IMR-90 (cell line): ENCODE data around the gene ANKRD9. TPM values are rescaled to one million over a fixed set of nuclear protein-coding genes. Genes with fewer than 3 reads are reported as not detected.

Experiments used
- ATAC-seq: fragments of 200-7000 bp; cut with Tn5 transposase; 2 replicates; pipeline ENCODE4 v1.9.1; 2020; ENCODE audit warnings: low read depth, mild to moderate bottlenecking, moderate library complexity
- Bru-seq: library from RNA; stranded (reverse); fragments of 400-500 nt; gene quantifications from one replicate; lab custom pipeline; 2021; lab: Mats Ljungman, UMichigan
- BruChase-seq, 2 experiments: library from RNA; stranded (reverse); fragments of 400-500 nt; gene quantifications; one replicate each; lab custom pipeline; 2021; lab: Mats Ljungman, UMichigan
- BruUV-seq: library from RNA; stranded (reverse); fragments of 400-500 nt; replicated peaks from 2 replicates; lab custom pipeline; 2021; lab: Mats Ljungman, UMichigan
- CTCF ChIA-PET: fragments of 300-600 bp; formaldehyde crosslinking; extraction: SDS; loops from one replicate; lab custom pipeline; 2021; ENCODE audit warnings: antibody characterized with exemption; lab: Yijun Ruan, JAX
- POLR2A ChIA-PET: fragments of 300-600 bp; sonication (Branson Sonifier 250); formaldehyde crosslinking; loops from one replicate; lab custom pipeline; 2022; ENCODE audit warnings: antibody characterized with exemption; ENCODE audit not compliant: unreplicated experiment; lab: Charles Lee
- DNase-seq: peaks from one replicate; pipeline ENCODE4 v3.0.0; 2013
- H2AFZ ChIP-seq: replicated peaks from 2 replicates; pipeline ENCODE3; 2013; ENCODE audit warnings: low read length, mild to moderate bottlenecking; ENCODE audit not compliant: poor library complexity
- H2AK5ac ChIP-seq: 2 replicates; pipeline ENCODE4 v1.6.1; 2013; ENCODE audit warnings: low read depth, low read length, inconsistent platforms
- H2AK9ac ChIP-seq: replicated peaks from 2 replicates; pipeline ENCODE3; 2013; ENCODE audit warnings: mild to moderate bottlenecking, low read depth, low read length, moderate library complexity; ENCODE audit not compliant: poor library complexity
- H2BK120ac ChIP-seq: 2 replicates; pipeline ENCODE4 v1.6.1; 2013; ENCODE audit warnings: low read depth, low read length, inconsistent platforms
- H2BK15ac ChIP-seq: 3 replicates; pipeline ENCODE4 v1.6.1; 2013; ENCODE audit warnings: low read depth, low read length, inconsistent platforms
- H2BK20ac ChIP-seq: 2 replicates; pipeline ENCODE4 v1.6.1; 2013; ENCODE audit warnings: low read depth, mild to moderate bottlenecking, inconsistent platforms, low read length, moderate library complexity
- H2BK5ac ChIP-seq: 2 replicates; pipeline ENCODE4 v1.6.1; 2013; ENCODE audit warnings: mild to moderate bottlenecking, low read depth, low read length, inconsistent platforms; ENCODE audit not compliant: poor library complexity, severe bottlenecking
- H3K14ac ChIP-seq: replicated peaks from 2 replicates; pipeline ENCODE4 v1.6.1; 2013; ENCODE audit warnings: low read depth, low read length, inconsistent platforms
- H3K18ac ChIP-seq: 2 replicates; pipeline ENCODE4 v1.6.1; 2013; ENCODE audit warnings: low read depth, low read length, control low read depth
- H3K23ac ChIP-seq: 2 replicates; pipeline ENCODE4 v1.6.1; 2013; ENCODE audit warnings: low read depth, low read length, inconsistent platforms
- H3K27ac ChIP-seq: 2 replicates; pipeline ENCODE4 v1.5.1; 2013; ENCODE audit warnings: mild to moderate bottlenecking, control low read depth, low read length; ENCODE audit not compliant: insufficient read depth
- H3K27me3 ChIP-seq: 2 replicates; pipeline ENCODE4 v1.6.1; 2013; ENCODE audit warnings: low read length; ENCODE audit not compliant: control insufficient read depth, insufficient read depth
- H3K36me3 ChIP-seq: 2 replicates; pipeline ENCODE4 v1.6.1; 2013; ENCODE audit warnings: low read length, mixed read lengths; ENCODE audit not compliant: control insufficient read depth, insufficient read depth
- H3K4ac ChIP-seq: 2 replicates; pipeline ENCODE4 v1.6.1; 2013; ENCODE audit warnings: low read depth, low read length, inconsistent platforms
- H3K4me1 ChIP-seq: 2 replicates; pipeline ENCODE4 v1.6.1; 2013; ENCODE audit warnings: low read length, mixed read lengths; ENCODE audit not compliant: control insufficient read depth, insufficient read depth
- H3K4me2 ChIP-seq: 2 replicates; pipeline ENCODE4 v1.6.1; 2013; ENCODE audit warnings: low read depth, mild to moderate bottlenecking, control low read depth, low read length, moderate library complexity
- H3K4me3 ChIP-seq: 2 replicates; pipeline ENCODE4 v1.5.1; 2013; ENCODE audit warnings: low read depth, mild to moderate bottlenecking, control low read depth, low read length, moderate library complexity; ENCODE audit not compliant: insufficient read depth
- H3K56ac ChIP-seq: 2 replicates; pipeline ENCODE4 v1.6.1; 2013; ENCODE audit warnings: low read length, inconsistent platforms; ENCODE audit not compliant: insufficient read depth; ENCODE audit errors: extremely low read depth
- H3K79me1 ChIP-seq, 2 experiments: 2 replicates each; pipeline ENCODE4 v1.6.1; 2013; ENCODE audit warnings: low read length in 2 of 2, inconsistent platforms in 1 of 2, low read depth in 1 of 2
- H3K9ac ChIP-seq: 2 replicates; pipeline ENCODE4 v1.6.1; 2013; ENCODE audit warnings: low read depth, low read length, control low read depth
- H3K9me1 ChIP-seq: 2 replicates; pipeline ENCODE4 v1.6.1; 2013; ENCODE audit warnings: low read length, inconsistent platforms; ENCODE audit not compliant: insufficient read depth
- H3K9me3 ChIP-seq: 2 replicates; pipeline ENCODE4 v1.6.1; 2013; ENCODE audit warnings: low read length; ENCODE audit not compliant: control insufficient read depth, insufficient read depth
- H4K20me1 ChIP-seq: 2 replicates; pipeline ENCODE4 v1.6.1; 2013; ENCODE audit warnings: low read length, inconsistent platforms; ENCODE audit not compliant: insufficient read depth
- H4K5ac ChIP-seq: 2 replicates; pipeline ENCODE4 v1.6.1; 2013; ENCODE audit warnings: mild to moderate bottlenecking, low read depth, low read length, control low read depth
- H4K8ac ChIP-seq, 2 experiments: 2 replicates each; pipeline ENCODE4 v1.6.1; 2013; ENCODE audit warnings: low read depth in 2 of 2, low read length in 2 of 2, control low read depth in 1 of 2, inconsistent platforms in 1 of 2
- H4K91ac ChIP-seq: 2 replicates; pipeline ENCODE4 v1.6.1; 2013; ENCODE audit warnings: low read depth, low read length, inconsistent platforms; ENCODE audit not compliant: insufficient read depth
- CEBPB ChIP-seq: IDR thresholded peaks from 2 replicates; pipeline ENCODE4 v1.6.1; 2012; ENCODE audit warnings: low read depth, low read length, improper control_type of control experiment
- MAZ ChIP-seq: IDR thresholded peaks from 2 replicates; pipeline ENCODE4 v1.6.1; 2012; ENCODE audit warnings: low read depth, mild to moderate bottlenecking, low read length, improper control_type of control experiment, moderate library complexity, borderline replicate concordance
- MXI1 ChIP-seq: IDR thresholded peaks from 2 replicates; pipeline ENCODE4 v1.6.1; 2012; ENCODE audit warnings: low read depth, mild to moderate bottlenecking, low read length, moderate library complexity, borderline replicate concordance
- POLR2A ChIP-seq: IDR thresholded peaks from 2 replicates; pipeline ENCODE4 v1.6.1; 2012; ENCODE audit warnings: mild to moderate bottlenecking, low read depth, low read length
- RFX5 ChIP-seq: IDR thresholded peaks from 2 replicates; pipeline ENCODE4 v1.8.0; 2012; ENCODE audit warnings: low read depth, mild to moderate bottlenecking, low read length, moderate library complexity
- WGBS, 2 experiments: methylation state at CpG; one replicate each; pipeline versions ENCODE4 v1.1.5 to v1.1.7; 2013; ENCODE audit warnings: missing lambda C conversion rate in 2 of 2; ENCODE audit not compliant: insufficient read length in 1 of 2; ENCODE audit errors: extremely low coverage in 2 of 2; 5-methylcytosine and 5-hydroxymethylcytosine counted together
- dilution Hi-C: fragments of 300-500 bp; cut with HindIII; formaldehyde crosslinking; loops from one replicate; pipeline ENCODE4 v1.14.3; 2018; ENCODE audit warnings: low sequenced_read_pairs; ENCODE audit not compliant: unreplicated experiment
- in situ Hi-C: fragments of 300-500 bp; cut with MboI; formaldehyde crosslinking; loops from 3 replicates; pipeline ENCODE4 v1.14.3; 2019; ENCODE audit warnings: low sequenced_read_pairs, inconsistent platforms, mixed read lengths
- intact Hi-C: fragments of 100-400 bp; cut with micrococcal nuclease; formaldehyde crosslinking; loops from 2 replicates; pipeline ENCODE4 v1.10.0; 2022
- long read RNA-seq: library from polyadenylated mRNA; unstranded; transcript quantifications from one replicate; pipeline ENCODE4 v2.0.0, GENCODE V29; 2021; ENCODE audit not compliant: unreplicated experiment
- polyA plus RNA-seq, 3 experiments: library from polyadenylated mRNA; depleted of rRNA; stranded (reverse); fragments of >200 nt; gene quantifications; 2 replicates each; pipeline ENCODE4 v1.2.3, GENCODE V29; 2012; ENCODE audit warnings: low replicate concordance in 1 of 3
- total RNA-seq: library from RNA; depleted of rRNA; stranded (reverse); fragments of >200 nt; gene quantifications from 2 replicates; pipeline ENCODE4 v1.2.3, GENCODE V29; 2012; rRNA removed

ANKRD9 gene, protein sequence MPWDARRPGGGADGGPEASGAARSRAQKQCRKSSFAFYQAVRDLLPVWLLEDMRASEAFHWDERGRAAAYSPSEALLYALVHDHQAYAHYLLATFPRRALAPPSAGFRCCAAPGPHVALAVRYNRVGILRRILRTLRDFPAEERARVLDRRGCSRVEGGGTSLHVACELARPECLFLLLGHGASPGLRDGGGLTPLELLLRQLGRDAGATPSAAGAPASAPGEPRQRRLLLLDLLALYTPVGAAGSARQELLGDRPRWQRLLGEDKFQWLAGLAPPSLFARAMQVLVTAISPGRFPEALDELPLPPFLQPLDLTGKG
- total RNA-seq (3.9 and 5.3 TPM in 2 replicates), polyA plus RNA-seq (2012; rRNA removed) (15.7 and 25.8 TPM in 2 replicates), Bru-seq, nascent RNA (percentile 29 among the genes with signal in this experiment), BruChase-seq, experiment 1, labeled RNA remaining after a 6-hour chase (percentile 49 among the genes with signal in this experiment), BruChase-seq, experiment 2, labeled RNA remaining after a 2-hour chase (percentile 41 among the genes with signal in this experiment)
- 10.3 and 41.0 TPM in 2 replicates for polyA plus RNA-seq (2012; cell fraction: cytosol; rRNA removed)
- polyA plus RNA-seq (2012; cell fraction: nucleus; rRNA removed; ENCODE audit: low replicate concordance): 48.7 and 143 TPM in 2 replicates
- long read RNA-seq, full-length matches to known transcripts: 34 of 39 reads
- long read RNA-seq, partial matches to known transcripts: 0 of 39 reads
- long read RNA-seq, other reads (novel, unspliced or antisense): 5 of 39 reads

DNA sequence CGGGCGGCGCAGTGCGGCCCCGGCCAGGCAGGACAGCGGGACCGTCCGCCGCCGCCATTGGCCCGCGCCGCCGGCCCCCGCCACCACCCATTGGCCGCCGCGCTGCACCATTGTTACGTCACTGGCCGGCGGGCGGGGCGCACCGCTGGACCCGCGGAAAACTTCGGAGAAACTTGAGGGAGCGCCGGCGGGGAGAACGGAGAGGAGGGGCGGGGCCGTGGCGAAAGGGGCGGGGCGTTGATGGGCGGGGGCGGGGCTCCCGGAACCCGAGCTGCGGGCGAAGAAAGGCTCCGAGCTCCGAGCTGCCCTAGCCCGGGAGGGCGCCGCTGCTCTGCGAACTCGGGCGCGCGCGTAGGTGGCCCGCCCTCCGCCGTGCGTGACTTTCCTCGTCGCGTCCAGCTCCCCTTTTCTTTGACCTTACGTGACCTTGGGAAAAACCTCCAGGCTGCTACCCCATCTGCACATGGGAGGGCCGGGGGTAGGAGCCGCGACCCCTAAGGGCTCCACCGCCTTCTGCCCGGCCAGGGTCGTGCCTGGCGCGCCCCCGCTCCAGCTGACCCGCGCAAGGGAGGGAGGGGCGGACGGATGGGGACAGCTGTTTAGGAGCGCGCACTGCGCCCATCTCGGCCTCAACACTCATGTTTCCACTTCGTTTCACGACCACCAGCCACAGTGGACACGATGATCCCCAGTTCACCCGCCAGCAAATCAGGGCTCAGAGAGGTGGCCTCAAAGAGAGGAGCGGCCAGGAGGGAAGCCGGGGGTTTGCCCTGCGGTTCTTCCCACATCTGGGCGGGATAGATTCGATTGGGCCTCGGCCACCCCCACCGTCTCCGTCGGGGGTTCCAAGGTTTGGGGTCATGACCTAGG lies at the start of gene ANKRD9:
Gene ANKRD9, minus strand, starts transcription at position 31 of the 870 bp plus-strand sequence. CDS start 1,887 bp downstream, outside the sequence.
- Histone ChIP-seq H4K91ac (no peak within 1 kb of the TSS), H3K4me2 (peak within 1 kb of the TSS; percentile 84), H2AK9ac (peak within 1 kb of the TSS; percentile 87), H2AK5ac (peak within 1 kb of the TSS; percentile 56), H3K23ac (peak within 1 kb of the TSS; percentile 85), H3K36me3 (peaks cover 12% of the 10 kb centered on the region), H2BK20ac (no peak within 1 kb of the TSS), H4K5ac (peak within 1 kb of the TSS; percentile 31), H3K9ac (peak within 1 kb of the TSS; percentile 80), H4K20me1 (no peaks in the 10 kb centered on the region), H3K14ac (peak within 1 kb of the TSS; percentile 58), H3K9me3 (no peaks in the 10 kb centered on the region), H3K18ac (peak within 1 kb of the TSS; percentile 48), H3K9me1 (peaks cover 6% of the 10 kb centered on the region; the same call in 1 of the 2 replicates), H3K4ac (peak within 1 kb of the TSS; percentile 64), H2AFZ (peak within 1 kb of the TSS; percentile 94), H2BK120ac (peak within 1 kb of the TSS; percentile 14), H3K27me3 (no peaks in the 10 kb centered on the region), H3K4me1 (peaks cover 8% of the 10 kb centered on the region), H4K8ac (peak within 1 kb of the TSS; percentile 38 to 83; a peak in 3 of 4 replicates), H3K56ac (no peak within 1 kb of the TSS), H3K79me1 (peaks cover 11 to 12% of the 10 kb centered on the region in 2 experiments), H2BK15ac (no peak within 1 kb of the TSS), H3K4me3 (peak within 1 kb of the TSS; percentile 76), H2BK5ac (peak within 1 kb of the TSS; percentile 30), H3K27ac (peak within 1 kb of the TSS; percentile 72)
- WGBS, 2 experiments: 6% methylated on average over 33 of the region's 91 CpGs; no CpG with 5 or more reads in 1 of the 2 experiments
- peak; percentile 49; the same call in 1 of the 2 replicates for TF ChIP-seq CEBPB
- peak; percentile 86 for TF ChIP-seq MAZ
- TF ChIP-seq MXI1: no peak
- TF ChIP-seq POLR2A: no peak; the same call in 1 of the 2 replicates
- TF ChIP-seq RFX5: no peak
- intact Hi-C loops: loop anchor here (2.0 kb wide), 1 partner anchor 35 kb away; no protein-coding TSS in a partner anchor
- no TSS peak for BruUV-seq
- ATAC-seq (peak; percentile 96), DNase-seq (peak; percentile 89)
- dilution Hi-C loops: no loop called here
- ChIA-PET POLR2A (no interaction called here), CTCF (interaction anchor here (1.1 to 2.0 kb wide), 2 partner anchors 15 to 72 kb away, joined by 3 to 7 read pairs; no protein-coding TSS in a partner anchor)
- in situ Hi-C loops: no loop called here
